Fibroblast of mammary gland (primary cell): ENCODE measurements around the gene PRRG2.

Experiments used
- DNase-seq: peaks from one replicate; pipeline ENCODE4 v3.0.0-alpha.2; 2010; ENCODE audit warnings: low read depth
- H3K4me3 ChIP-seq: 2 replicates; pipeline ENCODE4 v1.5.1; 2011; ENCODE audit warnings: low read depth, mild to moderate bottlenecking, low read length, moderate library complexity; ENCODE audit not compliant: control insufficient read depth
- TF ChIP-seq, protein P1 (sequence below): conservative IDR thresholded peaks from 2 replicates; pipeline ENCODE4 v1.5.1; 2011; ENCODE audit warnings: low read depth, low read length, inconsistent platforms; ENCODE audit not compliant: control insufficient read depth, insufficient read depth

The PRRG2 gene

DNA sequence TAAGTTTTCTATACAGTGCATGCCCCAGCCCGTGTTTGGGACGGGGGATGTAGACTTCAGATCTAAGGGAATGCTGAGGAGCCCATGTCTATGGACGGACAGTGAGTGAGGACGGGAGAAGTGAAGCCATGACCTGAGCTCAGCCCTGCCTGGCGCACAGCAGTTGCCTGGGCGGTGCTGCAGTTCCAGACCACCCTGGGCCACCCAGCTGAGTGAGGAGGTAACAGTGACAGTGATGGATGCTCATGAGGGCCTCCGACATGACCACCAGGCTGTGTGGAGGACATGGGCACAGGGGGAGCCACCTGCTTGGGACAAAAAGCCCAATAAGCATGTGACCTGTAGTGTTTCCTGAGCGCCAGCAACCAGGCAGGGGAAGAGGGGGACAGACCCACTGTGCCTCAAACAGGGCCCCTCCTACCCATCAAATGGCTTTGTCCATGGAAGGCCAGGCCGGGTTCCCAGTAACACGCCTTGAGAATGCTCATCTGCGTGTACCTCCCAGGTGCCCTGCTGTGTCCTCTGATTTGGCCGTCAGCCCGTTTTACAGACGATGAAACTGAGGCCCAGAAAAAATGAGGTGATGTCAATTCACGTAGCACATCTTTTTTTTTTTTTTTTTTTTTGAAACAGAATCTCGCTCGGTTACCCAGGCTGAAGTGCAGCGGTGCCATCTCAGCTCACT is 23.3 kb upstream of the PRRG2 start:
- TF ChIP-seq, protein P1, sequence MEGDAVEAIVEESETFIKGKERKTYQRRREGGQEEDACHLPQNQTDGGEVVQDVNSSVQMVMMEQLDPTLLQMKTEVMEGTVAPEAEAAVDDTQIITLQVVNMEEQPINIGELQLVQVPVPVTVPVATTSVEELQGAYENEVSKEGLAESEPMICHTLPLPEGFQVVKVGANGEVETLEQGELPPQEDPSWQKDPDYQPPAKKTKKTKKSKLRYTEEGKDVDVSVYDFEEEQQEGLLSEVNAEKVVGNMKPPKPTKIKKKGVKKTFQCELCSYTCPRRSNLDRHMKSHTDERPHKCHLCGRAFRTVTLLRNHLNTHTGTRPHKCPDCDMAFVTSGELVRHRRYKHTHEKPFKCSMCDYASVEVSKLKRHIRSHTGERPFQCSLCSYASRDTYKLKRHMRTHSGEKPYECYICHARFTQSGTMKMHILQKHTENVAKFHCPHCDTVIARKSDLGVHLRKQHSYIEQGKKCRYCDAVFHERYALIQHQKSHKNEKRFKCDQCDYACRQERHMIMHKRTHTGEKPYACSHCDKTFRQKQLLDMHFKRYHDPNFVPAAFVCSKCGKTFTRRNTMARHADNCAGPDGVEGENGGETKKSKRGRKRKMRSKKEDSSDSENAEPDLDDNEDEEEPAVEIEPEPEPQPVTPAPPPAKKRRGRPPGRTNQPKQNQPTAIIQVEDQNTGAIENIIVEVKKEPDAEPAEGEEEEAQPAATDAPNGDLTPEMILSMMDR, result no peak
- no peak for DNase-seq
- H3K4me3 ChIP-seq, result no peak overlapping the region

DNA sequence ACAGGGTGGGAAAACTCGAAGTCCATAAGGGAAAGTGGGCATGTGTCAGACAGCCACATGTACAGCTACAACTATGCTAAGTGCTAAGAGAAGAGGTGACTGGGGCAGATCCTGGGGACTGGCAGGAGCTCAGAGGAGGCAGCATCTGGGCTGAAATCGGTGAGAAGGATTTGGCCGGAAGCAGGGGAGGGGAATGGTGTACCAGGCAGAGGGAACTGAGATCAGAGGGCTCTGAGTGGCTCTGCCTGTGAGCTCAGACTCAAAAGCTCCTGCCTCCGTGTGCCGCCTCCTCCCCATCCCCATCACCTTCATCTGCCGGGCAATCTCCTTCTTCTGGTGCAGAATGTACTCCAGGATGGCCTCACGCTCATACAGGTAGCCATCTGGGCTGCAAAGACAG is 22.5 kb upstream of the PRRG2 start:
- no peak overlapping the region for H3K4me3 ChIP-seq
- TF ChIP-seq, protein P1, result no peak
- DNase-seq, result no peak

DNA sequence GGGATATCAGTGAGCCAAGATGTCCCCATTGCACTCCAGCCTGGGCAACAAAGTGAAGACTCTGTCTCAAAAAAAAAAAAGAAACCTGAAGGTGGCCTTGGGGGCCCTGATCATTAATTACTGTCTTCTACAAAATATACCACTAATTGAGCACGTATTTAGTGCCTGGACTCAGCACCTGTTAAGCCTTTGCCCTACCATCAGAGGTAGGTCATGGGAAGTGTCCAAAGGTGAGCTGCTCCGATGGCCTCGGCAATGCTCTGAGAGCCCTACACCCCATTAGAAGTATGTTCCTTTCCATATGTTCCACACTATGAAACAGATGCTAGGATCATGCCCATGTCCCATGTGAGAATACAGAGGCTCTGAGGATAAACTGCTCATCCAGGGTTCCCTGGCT is 21.7 kb upstream of the PRRG2 start:
- DNase-seq, result no peak
- TF ChIP-seq, protein P1, result no peak
- H3K4me3 ChIP-seq, result no peak overlapping the region

DNA sequence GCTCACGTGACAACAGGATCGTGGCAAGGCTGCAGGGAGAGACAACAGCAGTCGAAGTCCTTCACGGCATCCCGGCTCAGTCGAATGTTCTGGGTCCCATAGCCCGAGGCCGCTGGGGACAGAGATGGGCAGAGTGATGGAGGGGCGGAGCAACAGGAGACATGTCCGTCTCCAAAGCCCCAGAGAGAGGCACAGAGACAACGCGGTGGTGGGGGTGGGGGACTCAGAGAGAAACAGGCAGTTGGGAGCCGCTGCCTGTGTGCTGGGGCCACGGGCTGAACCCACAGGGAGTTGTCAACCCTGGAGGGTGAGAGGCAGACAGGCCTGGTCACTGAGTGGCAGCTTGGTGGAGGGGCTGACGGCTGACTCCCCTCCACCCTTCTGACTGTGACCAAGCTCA is 21.2 kb upstream of the PRRG2 start:
- H3K4me3 ChIP-seq, result no peak overlapping the region
- no peak for DNase-seq
- TF ChIP-seq, protein P1, result no peak

DNA sequence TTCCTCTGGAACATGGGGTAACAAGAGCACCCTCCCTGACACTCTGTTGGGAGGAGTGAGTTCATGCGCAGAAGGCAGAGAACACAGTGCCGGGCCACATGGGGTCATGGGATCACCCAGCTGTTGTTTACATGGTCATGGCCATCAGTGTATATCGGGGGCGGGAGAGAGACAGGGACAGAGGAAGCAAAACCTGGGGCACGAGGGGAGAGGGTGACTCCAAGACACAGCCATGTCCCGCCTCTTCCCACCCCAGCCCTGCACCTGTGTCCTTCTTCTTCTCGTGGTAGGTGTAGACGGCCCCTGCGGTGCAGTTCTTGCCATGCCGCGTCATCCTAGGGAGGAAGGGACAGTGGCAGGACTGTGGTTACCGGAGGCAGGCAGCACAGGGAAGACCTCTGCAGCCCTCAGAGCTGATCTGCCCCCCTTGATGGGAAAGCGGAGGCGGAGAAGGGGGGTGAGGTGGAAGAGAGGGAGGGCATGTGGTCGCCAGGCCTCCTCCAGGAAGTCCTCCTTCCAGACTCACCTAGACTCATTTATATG is 20.7 kb upstream of the PRRG2 start:
- H3K4me3 ChIP-seq, result no peak overlapping the region
- TF ChIP-seq, protein P1, result no peak
- DNase-seq, result no peak

DNA sequence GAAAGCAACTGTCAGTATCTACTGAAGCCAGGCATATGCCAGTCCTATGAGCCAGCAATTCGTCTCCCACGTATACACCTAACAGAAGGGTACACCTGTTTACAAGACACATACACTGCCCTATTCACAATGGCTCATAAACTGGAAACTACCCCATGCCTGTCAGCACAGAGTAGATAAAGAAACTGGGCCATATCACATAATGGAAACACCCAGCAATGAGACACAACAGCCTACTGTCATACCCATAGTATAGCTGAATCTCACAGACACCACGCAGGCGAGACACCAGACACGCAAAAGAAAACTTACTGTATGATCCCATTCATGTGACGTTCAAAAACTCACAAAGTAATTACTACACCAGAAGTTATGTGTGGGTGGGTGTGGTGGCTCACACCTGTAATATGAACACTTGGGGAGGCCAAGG is 16.5 kb upstream of the PRRG2 start:
- DNase-seq, result no peak
- no peak overlapping the region for H3K4me3 ChIP-seq
- TF ChIP-seq, protein P1, result no peak
